Sigmoid colon (tissue), 7 donors: ENCODE results near the gene ALAS2. TPM values are rescaled to one million over a fixed set of nuclear protein-coding genes. Genes with fewer than 3 reads are reported as not detected.
"Not testable (repeated sequence)": the region's sequence is repeated elsewhere in the genome, so short reads cannot be mapped to it uniquely, and the experiment has no call there.

Experiments
- DNase-seq: peaks from one replicate; pipeline ENCODE4 v3.0.0-alpha.2; 2019
- H3K27ac ChIP-seq, 4 donors: fragments of 200-600 bp; sonication (generic); one replicate each; pipeline ENCODE4 v1.5.1; 2016 to 2019; ENCODE audit warnings: mild to moderate bottlenecking in 1 of 4
- H3K27me3 ChIP-seq, 3 donors: fragments of 200-600 bp; sonication (generic); one replicate each; pipeline ENCODE4 v1.5.1; 2019; ENCODE audit warnings: mild to moderate bottlenecking in 1 of 3
- H3K36me3 ChIP-seq, 4 donors: fragments of 200-600 bp; sonication (generic); one replicate each; pipeline ENCODE4 v1.5.1; 2016 to 2019
- H3K4me1 ChIP-seq, 4 donors: fragments of 200-600 bp; sonication (generic); one replicate each; pipeline ENCODE4 v1.5.1; 2017 to 2019
- H3K4me3 ChIP-seq, 4 donors: fragments of 200-600 bp; sonication (generic); one replicate each; pipeline ENCODE4 v1.5.1; 2017 to 2019; ENCODE audit warnings: mild to moderate bottlenecking in 2 of 4, moderate library complexity in 1 of 4
- H3K9me3 ChIP-seq, 4 donors: fragments of 200-600 bp in 3 of 4; sonication (generic) in 3 of 4; one replicate each; pipeline versions ENCODE4 v1.5.1 to v1.6.1; 2013 to 2019
- EP300 ChIP-seq, 4 donors: sonication (generic); formaldehyde crosslinking; IDR thresholded peaks; one replicate each; pipeline ENCODE4 v1.6.1; 2017; ENCODE audit warnings: antibody characterized with exemption in 4 of 4
- POLR2A ChIP-seq, 2 donors: fragments of 450-650 bp; IDR thresholded peaks; one replicate each; pipeline ENCODE4 v1.6.1; 2016; ENCODE audit warnings: antibody characterized with exemption in 2 of 2, mild to moderate bottlenecking in 2 of 2, moderate library complexity in 2 of 2
- POLR2AphosphoS5 ChIP-seq, 4 donors: sonication (generic); formaldehyde crosslinking; IDR thresholded peaks; one replicate each; pipeline ENCODE4 v1.6.1; 2017; ENCODE audit warnings: antibody characterized with exemption in 4 of 4
- WGBS, 2 donors: extraction: QIAGEN DNeasy Blood & Tissue Kit; methylation state at CpG; one replicate each; pipeline ENCODE4 v1.1.7; 2013; 5-methylcytosine and 5-hydroxymethylcytosine counted together
- intact Hi-C: fragments of 100-400 bp; cut with DNase I; formaldehyde crosslinking; loops from one replicate; pipeline ENCODE4 v1.15.1; 2023
- polyA plus RNA-seq, 3 donors: library from polyadenylated mRNA; stranded (reverse); fragments of 200-250 nt; gene quantifications; one replicate each; pipeline ENCODE4 v1.2.3, GENCODE V29; 2013
- total RNA-seq, 4 donors: library from RNA; depleted of rRNA; stranded (reverse); fragments of >200 nt; gene quantifications; one replicate each; pipeline ENCODE4 v1.1.0, GENCODE V29; 2016
- TF ChIP-seq, protein P1 (sequence below), 4 experiments: fragments of 450-650 bp in 3 of 4; fragments of 200-600 bp in 1 of 4; IDR thresholded peaks; one replicate each; pipeline ENCODE4 v1.5.1; 2016 to 2019; ENCODE audit warnings: antibody characterized with exemption in 4 of 4, mild to moderate bottlenecking in 3 of 4, moderate library complexity in 2 of 4
- donor health status: healthy with polysubstance abuse.
- donor health status: Bipolar disorder and iron deficiency.
- donor health status: healthy.

ALAS2 gene, protein sequence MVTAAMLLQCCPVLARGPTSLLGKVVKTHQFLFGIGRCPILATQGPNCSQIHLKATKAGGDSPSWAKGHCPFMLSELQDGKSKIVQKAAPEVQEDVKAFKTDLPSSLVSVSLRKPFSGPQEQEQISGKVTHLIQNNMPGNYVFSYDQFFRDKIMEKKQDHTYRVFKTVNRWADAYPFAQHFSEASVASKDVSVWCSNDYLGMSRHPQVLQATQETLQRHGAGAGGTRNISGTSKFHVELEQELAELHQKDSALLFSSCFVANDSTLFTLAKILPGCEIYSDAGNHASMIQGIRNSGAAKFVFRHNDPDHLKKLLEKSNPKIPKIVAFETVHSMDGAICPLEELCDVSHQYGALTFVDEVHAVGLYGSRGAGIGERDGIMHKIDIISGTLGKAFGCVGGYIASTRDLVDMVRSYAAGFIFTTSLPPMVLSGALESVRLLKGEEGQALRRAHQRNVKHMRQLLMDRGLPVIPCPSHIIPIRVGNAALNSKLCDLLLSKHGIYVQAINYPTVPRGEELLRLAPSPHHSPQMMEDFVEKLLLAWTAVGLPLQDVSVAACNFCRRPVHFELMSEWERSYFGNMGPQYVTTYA
- not detected for total RNA-seq
- polyA plus RNA-seq: not detected

DNA sequence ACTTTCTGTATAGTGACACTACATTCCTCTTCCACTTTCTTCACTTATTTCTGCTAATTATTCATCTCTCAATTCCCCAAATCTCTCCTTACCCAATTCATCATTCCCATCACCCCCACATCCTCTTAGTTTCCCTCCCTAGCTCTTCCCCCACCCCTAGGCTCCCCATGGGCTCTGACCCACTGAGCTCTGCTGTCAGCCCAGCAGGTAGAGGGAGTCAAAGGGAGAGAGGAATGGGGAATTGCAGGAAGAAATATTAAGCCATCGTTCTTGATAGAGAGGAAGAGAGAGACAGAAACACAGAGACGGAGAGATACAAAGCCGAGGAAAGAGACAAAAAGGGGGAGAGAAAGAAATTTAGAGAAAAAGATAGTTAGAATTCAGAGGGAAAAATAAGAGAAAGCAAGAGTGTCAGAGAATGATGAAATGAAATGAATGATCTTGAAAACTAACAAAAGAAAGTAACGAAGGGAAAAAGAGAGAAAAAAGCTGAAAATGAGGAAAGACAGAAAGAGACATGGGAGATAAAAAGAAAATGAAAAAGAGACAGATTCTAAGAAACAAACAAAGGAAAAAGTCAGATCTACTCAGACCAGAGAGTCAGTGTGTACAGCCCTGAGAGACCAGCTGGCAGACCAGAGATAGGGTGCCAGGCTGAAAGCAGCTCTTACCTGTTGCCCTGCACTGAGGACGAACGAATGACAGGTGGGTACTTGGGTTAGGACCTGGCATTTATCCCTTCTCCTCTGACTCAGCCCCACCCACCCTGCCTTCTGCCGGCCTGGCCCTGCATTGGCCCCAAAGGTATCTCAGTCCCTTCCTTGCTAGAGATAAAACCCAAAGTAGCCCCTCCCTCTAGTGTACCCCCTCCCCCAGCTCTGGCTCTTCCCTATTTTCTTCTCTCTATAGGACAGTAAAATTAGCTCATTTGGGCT lies at the start of gene ALAS2:
Gene ALAS2 (minus strand): TSS at position 707 of the 935 bp plus-strand sequence. CDS start 4,977 bp downstream, outside the sequence.
- Histone ChIP-seq H3K27me3 (no peaks in the 10 kb centered on the region), H3K4me1 (no peaks in the 10 kb centered on the region), H3K4me3 (no peak within 1 kb of the TSS), H3K9me3 (no peaks in the 10 kb centered on the region), H3K27ac (no peak within 1 kb of the TSS), H3K36me3 (no peaks in the 10 kb centered on the region)
- TF ChIP-seq POLR2AphosphoS5 (IDR thresholded peaks at IDR 0.05) (no peak), EP300 (IDR thresholded peaks at IDR 0.05) (no peak), POLR2A (IDR thresholded peaks at IDR 0.05) (no peak)
- TF ChIP-seq, protein P1, sequence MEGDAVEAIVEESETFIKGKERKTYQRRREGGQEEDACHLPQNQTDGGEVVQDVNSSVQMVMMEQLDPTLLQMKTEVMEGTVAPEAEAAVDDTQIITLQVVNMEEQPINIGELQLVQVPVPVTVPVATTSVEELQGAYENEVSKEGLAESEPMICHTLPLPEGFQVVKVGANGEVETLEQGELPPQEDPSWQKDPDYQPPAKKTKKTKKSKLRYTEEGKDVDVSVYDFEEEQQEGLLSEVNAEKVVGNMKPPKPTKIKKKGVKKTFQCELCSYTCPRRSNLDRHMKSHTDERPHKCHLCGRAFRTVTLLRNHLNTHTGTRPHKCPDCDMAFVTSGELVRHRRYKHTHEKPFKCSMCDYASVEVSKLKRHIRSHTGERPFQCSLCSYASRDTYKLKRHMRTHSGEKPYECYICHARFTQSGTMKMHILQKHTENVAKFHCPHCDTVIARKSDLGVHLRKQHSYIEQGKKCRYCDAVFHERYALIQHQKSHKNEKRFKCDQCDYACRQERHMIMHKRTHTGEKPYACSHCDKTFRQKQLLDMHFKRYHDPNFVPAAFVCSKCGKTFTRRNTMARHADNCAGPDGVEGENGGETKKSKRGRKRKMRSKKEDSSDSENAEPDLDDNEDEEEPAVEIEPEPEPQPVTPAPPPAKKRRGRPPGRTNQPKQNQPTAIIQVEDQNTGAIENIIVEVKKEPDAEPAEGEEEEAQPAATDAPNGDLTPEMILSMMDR (IDR thresholded peaks at IDR 0.05): no peak
- no peak for DNase-seq
- intact Hi-C loops: no loop called here
- WGBS, 2 donors: 62 to 79% methylated on average over 7 of the region's 7 CpGs

DNA sequence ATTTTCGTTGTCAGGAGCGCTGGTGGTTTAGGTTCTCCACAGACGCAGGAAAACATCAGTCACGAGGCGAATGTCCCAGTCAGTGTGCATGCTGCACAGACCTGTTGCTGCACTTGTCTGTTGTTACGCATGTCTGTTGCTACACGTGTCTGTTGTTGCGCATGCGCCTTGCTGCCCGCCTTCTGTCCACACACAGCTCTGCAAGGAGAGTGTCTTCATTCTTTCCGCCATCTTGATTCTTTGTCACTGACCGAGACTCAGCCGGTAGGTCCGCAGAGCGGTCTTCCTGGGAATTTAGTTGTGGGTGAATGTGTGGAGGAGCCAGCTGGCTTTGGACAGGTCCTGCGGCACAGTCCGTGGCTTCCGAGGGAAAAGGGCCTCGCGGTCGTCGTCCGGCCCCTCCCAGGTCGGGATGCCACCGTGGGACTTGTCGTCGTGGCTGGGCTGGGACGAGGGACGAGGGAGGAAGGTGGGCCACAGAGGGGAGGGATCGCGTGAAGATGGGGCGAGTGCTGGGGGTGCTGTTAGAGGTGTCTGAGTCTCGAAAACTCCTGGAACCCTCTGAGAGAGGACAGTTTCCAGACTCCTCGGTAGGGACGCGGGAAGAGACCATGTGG lies 44.2 kb upstream of the ALAS2 start, which contains the start of gene PAGE2B:
Gene PAGE2B (plus strand): TSS at position 180 of the 617 bp plus-strand sequence. CDS start 1,012 bp downstream, outside the sequence.
- no peaks in the 10 kb centered on the region for H3K4me1 ChIP-seq
- no peak within 1 kb of the TSS for H3K27ac ChIP-seq
- intact Hi-C loops: no loop called here
- WGBS, 2 donors: 94 to 95% methylated on average over 36 of the region's 36 CpGs
- H3K27me3 ChIP-seq: no peaks in the 10 kb centered on the region
- TF ChIP-seq POLR2AphosphoS5 (IDR thresholded peaks at IDR 0.05) (no peak), POLR2A (IDR thresholded peaks at IDR 0.05) (no peak), EP300 (IDR thresholded peaks at IDR 0.05) (no peak)
- TF ChIP-seq, protein P1 (IDR thresholded peaks at IDR 0.05): no peak
- H3K9me3 ChIP-seq: no peaks in the 10 kb centered on the region
- no peaks in the 10 kb centered on the region for H3K36me3 ChIP-seq
- no peak for DNase-seq
- H3K4me3 ChIP-seq: no peak within 1 kb of the TSS

DNA sequence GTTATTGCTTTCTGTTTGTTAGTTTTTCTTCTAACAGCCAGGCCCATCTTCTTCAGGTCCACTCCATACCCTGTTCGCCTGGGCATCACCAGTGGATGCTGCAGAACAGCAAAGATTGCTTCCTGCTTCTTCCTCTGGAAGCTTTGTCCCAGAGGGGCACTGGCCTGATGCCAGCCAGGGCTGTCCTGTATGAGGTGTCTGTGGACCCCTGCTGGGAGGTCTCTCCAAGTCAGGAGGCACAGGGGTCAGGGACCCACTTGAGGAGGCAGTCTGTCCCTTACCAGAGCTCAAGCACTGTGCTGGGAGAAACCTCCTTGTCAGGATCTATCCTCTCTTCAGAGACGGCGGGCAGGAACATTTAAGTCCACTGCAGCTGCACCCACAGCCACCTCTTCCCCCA lies 41.5 kb upstream of the ALAS2 start:
- H3K4me3 ChIP-seq: no peak overlapping the region
- no peaks in the 10 kb centered on the region for H3K4me1 ChIP-seq
- intact Hi-C loops: no loop called here
- H3K27me3 ChIP-seq: no peaks in the 10 kb centered on the region
- H3K36me3 ChIP-seq: no peaks in the 10 kb centered on the region
- WGBS, 2 donors: 85 to 92% methylated on average over 3 of the region's 3 CpGs
- no peaks in the 10 kb centered on the region for H3K9me3 ChIP-seq
- TF ChIP-seq POLR2AphosphoS5 (IDR thresholded peaks at IDR 0.05): no peak
- TF ChIP-seq, protein P1 (IDR thresholded peaks at IDR 0.05): no peak
- no peak for DNase-seq
- no peak overlapping the region for H3K27ac ChIP-seq

DNA sequence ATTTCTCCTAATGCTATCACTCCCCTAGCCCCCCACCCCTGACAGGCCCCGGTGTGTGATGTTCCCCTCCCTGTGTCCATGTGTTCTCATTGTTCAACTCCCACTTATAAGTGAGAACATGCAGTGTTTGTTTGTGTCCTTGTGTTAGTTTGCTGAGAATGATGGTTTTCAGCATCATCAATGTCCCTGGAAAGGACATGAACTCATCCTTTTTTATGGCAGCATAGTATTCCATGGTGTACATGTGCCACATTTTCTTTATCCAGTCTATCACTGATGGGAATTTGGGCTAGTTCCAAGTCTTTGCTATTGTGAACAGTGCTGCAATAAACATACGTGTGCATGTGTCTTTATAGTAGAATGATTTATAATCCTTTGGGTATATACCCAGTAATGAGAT lies 36.4 kb upstream of the ALAS2 start:
- H3K4me1 ChIP-seq, H3K27me3 ChIP-seq, H3K9me3 ChIP-seq, H3K27ac ChIP-seq, intact Hi-C loops, DNase-seq, H3K4me3 ChIP-seq, H3K36me3 ChIP-seq: not testable (repeated sequence)
- 64 to 92% methylated on average over 2 of the region's 2 CpGs for WGBS, 2 donors
